ENCODE results near the gene PRIM2.

GRCh38 chr6:57306273-57306672 is 11.2 kb upstream of the PRIM2 start:
- TF ChIP-seq CTCF (IDR thresholded peaks at IDR 0.05; ENCODE audit: insufficient read depth, low read length) (no peak), POLR2AphosphoS5 (IDR thresholded peaks at IDR 0.05; ENCODE audit: low read depth) (no peak), GABPA (IDR thresholded peaks at IDR 0.05; ENCODE audit: low read depth) (no peak), SPI1 (IDR thresholded peaks at IDR 0.05; ENCODE audit: borderline replicate concordance, low read depth) (no peak)
- TF ChIP-seq, protein P1, sequence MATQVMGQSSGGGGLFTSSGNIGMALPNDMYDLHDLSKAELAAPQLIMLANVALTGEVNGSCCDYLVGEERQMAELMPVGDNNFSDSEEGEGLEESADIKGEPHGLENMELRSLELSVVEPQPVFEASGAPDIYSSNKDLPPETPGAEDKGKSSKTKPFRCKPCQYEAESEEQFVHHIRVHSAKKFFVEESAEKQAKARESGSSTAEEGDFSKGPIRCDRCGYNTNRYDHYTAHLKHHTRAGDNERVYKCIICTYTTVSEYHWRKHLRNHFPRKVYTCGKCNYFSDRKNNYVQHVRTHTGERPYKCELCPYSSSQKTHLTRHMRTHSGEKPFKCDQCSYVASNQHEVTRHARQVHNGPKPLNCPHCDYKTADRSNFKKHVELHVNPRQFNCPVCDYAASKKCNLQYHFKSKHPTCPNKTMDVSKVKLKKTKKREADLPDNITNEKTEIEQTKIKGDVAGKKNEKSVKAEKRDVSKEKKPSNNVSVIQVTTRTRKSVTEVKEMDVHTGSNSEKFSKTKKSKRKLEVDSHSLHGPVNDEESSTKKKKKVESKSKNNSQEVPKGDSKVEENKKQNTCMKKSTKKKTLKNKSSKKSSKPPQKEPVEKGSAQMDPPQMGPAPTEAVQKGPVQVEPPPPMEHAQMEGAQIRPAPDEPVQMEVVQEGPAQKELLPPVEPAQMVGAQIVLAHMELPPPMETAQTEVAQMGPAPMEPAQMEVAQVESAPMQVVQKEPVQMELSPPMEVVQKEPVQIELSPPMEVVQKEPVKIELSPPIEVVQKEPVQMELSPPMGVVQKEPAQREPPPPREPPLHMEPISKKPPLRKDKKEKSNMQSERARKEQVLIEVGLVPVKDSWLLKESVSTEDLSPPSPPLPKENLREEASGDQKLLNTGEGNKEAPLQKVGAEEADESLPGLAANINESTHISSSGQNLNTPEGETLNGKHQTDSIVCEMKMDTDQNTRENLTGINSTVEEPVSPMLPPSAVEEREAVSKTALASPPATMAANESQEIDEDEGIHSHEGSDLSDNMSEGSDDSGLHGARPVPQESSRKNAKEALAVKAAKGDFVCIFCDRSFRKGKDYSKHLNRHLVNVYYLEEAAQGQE (IDR thresholded peaks at IDR 0.05; ENCODE audit: insufficient replicate concordance, low read depth), result no peak
